Ascending aorta (tissue), 2 donors: ENCODE data around the gene TMED8. TPM values are rescaled to one million over a fixed set of nuclear protein-coding genes. Genes with fewer than 3 reads are reported as not detected.

Source experiments
- DNase-seq, 2 donors: peaks; one replicate each; pipeline ENCODE4 v3.0.0-alpha.2; 2019; ENCODE audit warnings: low spot score in 2 of 2
- H3K27ac ChIP-seq, 2 donors: fragments of 200-600 bp; sonication (generic); one replicate each; pipeline ENCODE4 v1.5.1; 2016 to 2017; ENCODE audit warnings: mild to moderate bottlenecking in 1 of 2
- H3K27me3 ChIP-seq: fragments of 200-600 bp; sonication (generic); one replicate; pipeline ENCODE4 v1.5.1; 2017
- H3K36me3 ChIP-seq, 2 donors: fragments of 200-600 bp; sonication (generic); one replicate each; pipeline ENCODE4 v1.5.1; 2016
- H3K4me1 ChIP-seq, 2 donors: fragments of 200-600 bp; sonication (generic); one replicate each; pipeline ENCODE4 v1.5.1; 2016 to 2017; ENCODE audit warnings: mild to moderate bottlenecking in 1 of 2
- H3K4me3 ChIP-seq, 2 donors: fragments of 200-600 bp; sonication (generic); one replicate each; pipeline ENCODE4 v1.5.1; 2016 to 2017; ENCODE audit warnings: mild to moderate bottlenecking in 1 of 2
- H3K9me3 ChIP-seq, 2 donors: fragments of 200-600 bp; sonication (generic); one replicate each; pipeline ENCODE4 v1.5.1; 2016
- CTCF ChIP-seq, 3 experiments: fragments of 200-600 bp in 2 of 3; fragments of 450-650 bp in 1 of 3; sonication (generic) in 2 of 3; IDR thresholded peaks; one replicate each; pipeline ENCODE4 v1.5.1; 2016 to 2019; ENCODE audit warnings: antibody characterized with exemption in 3 of 3, mild to moderate bottlenecking in 1 of 3, moderate library complexity in 1 of 3
- intact Hi-C: fragments of 100-400 bp; cut with DNase I; formaldehyde crosslinking; loops from one replicate; pipeline ENCODE4 v1.15.1; 2023
- total RNA-seq: library from RNA; depleted of rRNA; stranded (reverse); fragments of >200 nt; gene quantifications from one replicate; pipeline ENCODE4 v1.1.0, GENCODE V29; 2016

The TMED8 gene
- total RNA-seq, 1 donor from 2014 or later, result 3.7 TPM

- intact Hi-C loops, result loop anchor here (2.0 to 10.0 kb wide), 2 partner anchors 162 to 444 kb away; no protein-coding TSS in a partner anchor
- Histone ChIP-seq H3K27ac (no peak overlapping the region), H3K9me3 (no peaks in the 10 kb centered on the region), H3K27me3 (no peaks in the 10 kb centered on the region), H3K36me3 (no peaks in the 10 kb centered on the region), H3K4me1 (peaks cover 0 to 11% of the 10 kb centered on the region in 2 donors), H3K4me3 (no peak overlapping the region)
- TF ChIP-seq CTCF (IDR thresholded peaks at IDR 0.05), result no peak
- no peak for DNase-seq
Measured at GRCh38 chr14:77316872-77317301, 60.0 kb downstream of the TMED8 start.

- DNase-seq, result no peak
- H3K27me3 ChIP-seq, result no peaks in the 10 kb centered on the region
- TF ChIP-seq CTCF (IDR thresholded peaks at IDR 0.05), result no peak
- H3K4me3 ChIP-seq, result no peak overlapping the region
- no peaks in the 10 kb centered on the region for H3K9me3 ChIP-seq
- H3K27ac ChIP-seq, result no peak overlapping the region
- H3K4me1 ChIP-seq, result peaks cover 0 to 11% of the 10 kb centered on the region in 2 donors
- H3K36me3 ChIP-seq, result no peaks in the 10 kb centered on the region
- intact Hi-C loops, result loop anchor here (2.0 to 10.0 kb wide), 2 partner anchors 161 to 443 kb away; no protein-coding TSS in a partner anchor
Measured at GRCh38 chr14:77316195-77316505, 60.7 kb downstream of the TMED8 start.

GRCh38 chr14:77314539-77315457 lies 62.1 kb downstream of the TMED8 start:
- H3K4me1 ChIP-seq, result peaks cover 0 to 9% of the 10 kb centered on the region in 2 donors
- H3K4me3 ChIP-seq, result no peak overlapping the region
- no peak for TF ChIP-seq CTCF (IDR thresholded peaks at IDR 0.05)
- H3K36me3 ChIP-seq, result no peaks in the 10 kb centered on the region
- no peaks in the 10 kb centered on the region for H3K27me3 ChIP-seq
- H3K9me3 ChIP-seq, result no peaks in the 10 kb centered on the region
- no peak for DNase-seq
- intact Hi-C loops, result loop anchor here (10.0 kb wide), 1 partner anchor 160 kb away; no protein-coding TSS in a partner anchor
- no peak overlapping the region for H3K27ac ChIP-seq

- no peaks in the 10 kb centered on the region for H3K27me3 ChIP-seq
- no peak for TF ChIP-seq CTCF (IDR thresholded peaks at IDR 0.05)
- no peak overlapping the region for H3K27ac ChIP-seq
- no peaks in the 10 kb centered on the region for H3K9me3 ChIP-seq
- intact Hi-C loops, result loop anchor here (10.0 kb wide), 1 partner anchor 159 kb away; no protein-coding TSS in a partner anchor
- peaks cover 0 to 3% of the 10 kb centered on the region in 2 donors for H3K4me1 ChIP-seq
- no peak for DNase-seq
- no peaks in the 10 kb centered on the region for H3K36me3 ChIP-seq
- H3K4me3 ChIP-seq, result no peak overlapping the region
Measured at GRCh38 chr14:77314043-77314442, 62.9 kb downstream of the TMED8 start.

GRCh38 chr14:77313371-77313770 lies 63.5 kb downstream of the TMED8 start:
- H3K4me1 ChIP-seq, result peaks cover 0 to 3% of the 10 kb centered on the region in 2 donors
- no peak for DNase-seq
- H3K27me3 ChIP-seq, result no peaks in the 10 kb centered on the region
- no peak overlapping the region for H3K4me3 ChIP-seq
- no peaks in the 10 kb centered on the region for H3K36me3 ChIP-seq
- no peak overlapping the region for H3K27ac ChIP-seq
- intact Hi-C loops, result loop anchor here (10.0 kb wide), 1 partner anchor 159 kb away; no protein-coding TSS in a partner anchor
- no peak for TF ChIP-seq CTCF (IDR thresholded peaks at IDR 0.05)
- no peaks in the 10 kb centered on the region for H3K9me3 ChIP-seq
